ENCODE results near the gene FAM222B. TPM values are rescaled to one million over a fixed set of nuclear protein-coding genes. Genes with fewer than 3 reads are reported as not detected.

FAM222B gene
- total and polyA plus RNA-seq, 4 donors, result 4.3 to 33.1 (median 19.8) TPM

DNA sequence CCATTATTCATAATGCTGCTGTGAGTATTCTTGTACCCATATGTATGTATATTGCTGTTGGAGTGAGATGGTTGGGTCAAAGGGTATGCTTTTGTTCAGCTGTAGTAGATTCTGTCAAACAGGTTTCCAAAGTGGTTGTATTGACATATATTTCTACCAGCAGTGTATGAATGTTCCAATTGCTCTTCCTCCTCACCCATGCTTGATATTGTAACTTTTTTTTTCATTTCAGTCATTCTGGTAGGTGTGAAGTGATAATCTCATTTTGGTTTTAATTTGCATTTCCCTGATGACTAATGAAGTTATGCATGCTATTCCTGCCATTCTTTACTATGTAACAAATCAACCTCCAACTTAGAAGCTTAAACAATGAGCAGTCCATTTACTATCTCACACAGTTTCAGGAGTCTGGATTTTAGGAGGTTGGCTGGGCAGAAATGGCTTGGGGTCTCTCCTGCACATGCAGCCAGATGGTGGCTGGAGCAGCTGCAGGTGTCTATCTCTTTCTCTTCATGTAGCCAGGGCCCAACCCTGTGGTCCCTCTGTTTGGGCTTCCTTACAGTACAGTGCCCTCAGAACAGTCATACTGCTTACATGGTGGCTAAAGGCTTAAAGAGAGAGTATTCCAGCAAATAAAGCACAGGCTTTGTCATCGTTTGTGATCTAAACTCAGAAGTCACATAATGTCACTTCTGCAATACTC lies 33.4 kb upstream of the FAM222B start:
- Histone ChIP-seq H3K36me3 (ENCODE audit: control insufficient read depth, insufficient read depth, low read length) (peaks cover 23% of the 10 kb centered on the region), H3K4me3 (ENCODE audit: low read depth, low read length) (no peak overlapping the region), H3K4me1 (ENCODE audit: control insufficient read depth, insufficient read depth, low read length) (no peaks in the 10 kb centered on the region), H3K27me3 (ENCODE audit: control insufficient read depth, insufficient read depth, low read length) (no peaks in the 10 kb centered on the region), H3K9me3 (ENCODE audit: control insufficient read depth, insufficient read depth, low read length) (no peaks in the 10 kb centered on the region), H3K27ac (ENCODE audit: low read depth, low read length) (no peak overlapping the region)
- WGBS (ENCODE audit: insufficient coverage), result no CpG with 5 or more reads among the region's 1 CpG
- DNase-seq (ENCODE audit: low read depth in 4 of 6, low spot score in 6 of 6), result no peak

- Histone ChIP-seq H3K9me3 (ENCODE audit: control insufficient read depth, insufficient read depth, low read length) (no peaks in the 10 kb centered on the region), H3K4me3 (ENCODE audit: low read depth, low read length) (no peak overlapping the region), H3K27ac (ENCODE audit: low read depth, low read length) (no peak overlapping the region), H3K4me1 (ENCODE audit: control insufficient read depth, insufficient read depth, low read length) (no peaks in the 10 kb centered on the region), H3K36me3 (ENCODE audit: control insufficient read depth, insufficient read depth, low read length) (peaks cover 10% of the 10 kb centered on the region), H3K27me3 (ENCODE audit: control insufficient read depth, insufficient read depth, low read length) (no peaks in the 10 kb centered on the region)
- no CpG with 5 or more reads among the region's 3 CpGs for WGBS (ENCODE audit: insufficient coverage)
- DNase-seq (ENCODE audit: low read depth in 4 of 6, low spot score in 6 of 6), result no peak
These were observed 32.2 kb upstream of the FAM222B start for GRCh38 chr17:28874750-28875149.

- DNase-seq (ENCODE audit: low read depth in 4 of 6, low spot score in 6 of 6), result no peak
- Histone ChIP-seq H3K27ac (ENCODE audit: low read depth, low read length) (no peak overlapping the region), H3K4me3 (ENCODE audit: low read depth, low read length) (no peak overlapping the region), H3K9me3 (ENCODE audit: control insufficient read depth, insufficient read depth, low read length) (no peaks in the 10 kb centered on the region), H3K27me3 (ENCODE audit: control insufficient read depth, insufficient read depth, low read length) (no peaks in the 10 kb centered on the region), H3K4me1 (ENCODE audit: control insufficient read depth, insufficient read depth, low read length) (no peaks in the 10 kb centered on the region), H3K36me3 (ENCODE audit: control insufficient read depth, insufficient read depth, low read length) (peaks cover 1% of the 10 kb centered on the region)
- 75% methylated on average over 2 of the region's 7 CpGs for WGBS (ENCODE audit: insufficient coverage)
These were observed 31.2 kb upstream of the FAM222B start for GRCh38 chr17:28873839-28874238.

- no peak overlapping the region for H3K27ac ChIP-seq (ENCODE audit: low read depth, low read length)
- H3K9me3 ChIP-seq (ENCODE audit: control insufficient read depth, insufficient read depth, low read length), result no peaks in the 10 kb centered on the region
- WGBS (ENCODE audit: insufficient coverage), result 81% methylated on average over 6 of the region's 6 CpGs
- H3K27me3 ChIP-seq (ENCODE audit: control insufficient read depth, insufficient read depth, low read length), result no peaks in the 10 kb centered on the region
- no peaks in the 10 kb centered on the region for H3K36me3 ChIP-seq (ENCODE audit: control insufficient read depth, insufficient read depth, low read length)
- no peak overlapping the region for H3K4me3 ChIP-seq (ENCODE audit: low read depth, low read length)
- H3K4me1 ChIP-seq (ENCODE audit: control insufficient read depth, insufficient read depth, low read length), result no peaks in the 10 kb centered on the region
- no peak for DNase-seq (ENCODE audit: low read depth in 4 of 6, low spot score in 6 of 6)
These were observed 28.5 kb upstream of the FAM222B start for GRCh38 chr17:28871056-28871579.

DNA sequence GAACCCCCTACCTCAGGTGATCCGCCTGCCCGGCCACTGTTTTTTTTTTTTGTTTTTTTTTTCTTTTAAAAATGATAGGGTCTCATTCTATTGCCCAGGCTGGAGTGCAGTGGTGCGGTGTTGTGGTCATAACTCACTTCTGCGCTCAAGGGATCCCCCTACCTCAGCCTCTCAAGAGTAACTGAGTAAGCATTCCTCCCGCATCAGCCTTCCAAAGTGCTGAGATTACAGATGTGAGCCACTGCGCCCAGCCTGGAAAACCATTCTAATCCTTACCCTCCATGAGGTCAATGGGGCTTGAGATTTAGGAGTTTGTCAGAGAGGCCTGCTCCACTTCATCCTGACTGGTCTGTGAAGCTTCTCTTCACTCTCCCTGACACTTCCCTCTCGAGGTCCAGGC lies 24.7 kb upstream of the FAM222B start:
- DNase-seq (ENCODE audit: low read depth in 4 of 6, low spot score in 6 of 6), result no peak
- Histone ChIP-seq H3K4me3 (ENCODE audit: low read depth, low read length) (no peak overlapping the region), H3K4me1 (ENCODE audit: control insufficient read depth, insufficient read depth, low read length) (no peaks in the 10 kb centered on the region), H3K27ac (ENCODE audit: low read depth, low read length) (no peak overlapping the region), H3K27me3 (ENCODE audit: control insufficient read depth, insufficient read depth, low read length) (no peaks in the 10 kb centered on the region), H3K9me3 (ENCODE audit: control insufficient read depth, insufficient read depth, low read length) (no peaks in the 10 kb centered on the region), H3K36me3 (ENCODE audit: control insufficient read depth, insufficient read depth, low read length) (peaks cover 3% of the 10 kb centered on the region)
- 70% methylated on average over 2 of the region's 7 CpGs for WGBS (ENCODE audit: insufficient coverage)

- H3K9me3 ChIP-seq (ENCODE audit: control insufficient read depth, insufficient read depth, low read length), result no peaks in the 10 kb centered on the region
- peaks cover 11% of the 10 kb centered on the region for H3K36me3 ChIP-seq (ENCODE audit: control insufficient read depth, insufficient read depth, low read length)
- no peaks in the 10 kb centered on the region for H3K27me3 ChIP-seq (ENCODE audit: control insufficient read depth, insufficient read depth, low read length)
- H3K4me3 ChIP-seq (ENCODE audit: low read depth, low read length), result no peak overlapping the region
- no peaks in the 10 kb centered on the region for H3K4me1 ChIP-seq (ENCODE audit: control insufficient read depth, insufficient read depth, low read length)
- DNase-seq (ENCODE audit: low read depth in 4 of 6, low spot score in 6 of 6), result no peak
- no peak overlapping the region for H3K27ac ChIP-seq (ENCODE audit: low read depth, low read length)
- 90% methylated on average over 10 of the region's 13 CpGs for WGBS (ENCODE audit: insufficient coverage)
These were observed 23.6 kb upstream of the FAM222B start for GRCh38 chr17:28865946-28866752.

- WGBS (ENCODE audit: insufficient coverage), result 83% methylated on average over 11 of the region's 11 CpGs
- peaks cover 17% of the 10 kb centered on the region for H3K36me3 ChIP-seq (ENCODE audit: control insufficient read depth, insufficient read depth, low read length)
- no peaks in the 10 kb centered on the region for H3K27me3 ChIP-seq (ENCODE audit: control insufficient read depth, insufficient read depth, low read length)
- DNase-seq (ENCODE audit: low read depth in 4 of 6, low spot score in 6 of 6), result no peak
- no peak overlapping the region for H3K27ac ChIP-seq (ENCODE audit: low read depth, low read length)
- H3K4me3 ChIP-seq (ENCODE audit: low read depth, low read length), result no peak overlapping the region
- no peaks in the 10 kb centered on the region for H3K9me3 ChIP-seq (ENCODE audit: control insufficient read depth, insufficient read depth, low read length)
- no peaks in the 10 kb centered on the region for H3K4me1 ChIP-seq (ENCODE audit: control insufficient read depth, insufficient read depth, low read length)
These were observed 22.6 kb upstream of the FAM222B start for GRCh38 chr17:28864991-28865849.

- WGBS (ENCODE audit: insufficient coverage), result no CpG with 5 or more reads among the region's 1 CpG
- H3K4me1 ChIP-seq (ENCODE audit: control insufficient read depth, insufficient read depth, low read length), result no peaks in the 10 kb centered on the region
- H3K36me3 ChIP-seq (ENCODE audit: control insufficient read depth, insufficient read depth, low read length), result peaks cover 28% of the 10 kb centered on the region
- H3K27me3 ChIP-seq (ENCODE audit: control insufficient read depth, insufficient read depth, low read length), result no peaks in the 10 kb centered on the region
- no peak overlapping the region for H3K27ac ChIP-seq (ENCODE audit: low read depth, low read length)
- no peaks in the 10 kb centered on the region for H3K9me3 ChIP-seq (ENCODE audit: control insufficient read depth, insufficient read depth, low read length)
- no peak for DNase-seq (ENCODE audit: low read depth in 4 of 6, low spot score in 6 of 6)
- H3K4me3 ChIP-seq (ENCODE audit: low read depth, low read length), result no peak overlapping the region
These were observed 21.4 kb upstream of the FAM222B start for GRCh38 chr17:28863953-28864352.

GRCh38 chr17:28862561-28862960 lies 20.0 kb upstream of the FAM222B start:
- Histone ChIP-seq H3K27me3 (ENCODE audit: control insufficient read depth, insufficient read depth, low read length) (no peaks in the 10 kb centered on the region), H3K36me3 (ENCODE audit: control insufficient read depth, insufficient read depth, low read length) (peaks cover 42% of the 10 kb centered on the region), H3K4me3 (ENCODE audit: low read depth, low read length) (no peak overlapping the region), H3K27ac (ENCODE audit: low read depth, low read length) (no peak overlapping the region), H3K9me3 (ENCODE audit: control insufficient read depth, insufficient read depth, low read length) (no peaks in the 10 kb centered on the region), H3K4me1 (ENCODE audit: control insufficient read depth, insufficient read depth, low read length) (no peaks in the 10 kb centered on the region)
- DNase-seq (ENCODE audit: low read depth in 4 of 6, low spot score in 6 of 6), result no peak
- WGBS (ENCODE audit: insufficient coverage), result 100% methylated on average over 2 of the region's 3 CpGs
